Caco-2 (cell line): Measurements from ENCODE around the gene CPEB1. TPM values are rescaled to one million over a fixed set of nuclear protein-coding genes. Genes with fewer than 3 reads are reported as not detected.

Experiments
- BruUV-seq: library from RNA; stranded (reverse); fragments of 400-500 nt; replicated peaks from 2 replicates; lab custom pipeline; 2021; lab: Mats Ljungman, UMichigan
- CTCF ChIA-PET: fragments of 300-600 bp; sonication (Branson Sonifier 250); formaldehyde crosslinking; loops from one replicate; lab custom pipeline; 2022; ENCODE audit warnings: antibody characterized with exemption; lab: Charles Lee
- POLR2A ChIA-PET: fragments of 300-600 bp; sonication (Branson Sonifier 250); formaldehyde crosslinking; loops from one replicate; lab custom pipeline; 2022; ENCODE audit warnings: antibody characterized with exemption; lab: Charles Lee
- DNase-seq, 2 experiments: peaks; one replicate each; pipeline versions ENCODE4 v3.0.0 to v3.0.0-alpha.2; 2020 to 2022
- H3K27me3 ChIP-seq: replicated peaks from 2 replicates; pipeline ENCODE4 v1.6.0; 2011; ENCODE audit warnings: low read length; ENCODE audit not compliant: control insufficient read depth, insufficient read depth
- H3K36me3 ChIP-seq: 2 replicates; pipeline ENCODE4 v1.5.1; 2011; ENCODE audit warnings: low read length; ENCODE audit not compliant: control insufficient read depth, insufficient read depth
- H3K4me1 ChIP-seq: fragments of 250-450 bp; sonication (Bioruptor Pico); 2 replicates; pipeline ENCODE4 v1.5.1; 2020; ENCODE audit warnings: mild to moderate bottlenecking
- H3K4me3 ChIP-seq: 2 replicates; pipeline ENCODE4 v1.5.1; 2011; ENCODE audit warnings: low read depth, mild to moderate bottlenecking, control low read depth, low read length
- H3K9me3 ChIP-seq: fragments of 250-450 bp; sonication (Bioruptor Pico); 2 replicates; pipeline ENCODE4 v1.5.1; 2020; ENCODE audit warnings: mild to moderate bottlenecking, moderate library complexity
- H3K27ac Mint-ChIP-seq: one replicate; pipeline ENCODE4 v1.8.0; 2022; ENCODE audit warnings: mixed read lengths; ENCODE audit not compliant: unreplicated experiment
- H3K27me3 Mint-ChIP-seq: one replicate; pipeline ENCODE4 v1.8.0; 2022; ENCODE audit warnings: mixed read lengths; ENCODE audit not compliant: insufficient read depth, unreplicated experiment
- H3K36me3 Mint-ChIP-seq: one replicate; pipeline ENCODE4 v1.8.0; 2022; ENCODE audit warnings: mild to moderate bottlenecking, mixed read lengths; ENCODE audit not compliant: insufficient read depth, unreplicated experiment
- H3K4me1 Mint-ChIP-seq: one replicate; pipeline ENCODE4 v1.8.0; 2022; ENCODE audit warnings: low read depth, mixed read lengths; ENCODE audit not compliant: unreplicated experiment
- H3K4me3 Mint-ChIP-seq: one replicate; pipeline ENCODE4 v1.8.0; 2022; ENCODE audit warnings: mild to moderate bottlenecking, moderate library complexity, mixed read lengths; ENCODE audit not compliant: unreplicated experiment
- H3K9me3 Mint-ChIP-seq: one replicate; pipeline ENCODE4 v1.8.0; 2022; ENCODE audit warnings: mixed read lengths; ENCODE audit not compliant: unreplicated experiment
- CTCF ChIP-seq, 2 experiments: fragments of 200-600 bp in 1 of 2; IDR thresholded peaks; 1 replicate in 1 of 2; 2 replicates in 1 of 2; pipeline versions ENCODE4 v1.5.1 to v1.8.0; 2011 to 2022; ENCODE audit warnings: antibody characterized with exemption in 1 of 2, control low read depth in 1 of 2, inconsistent platforms in 1 of 2, low read depth in 1 of 2, low read length in 1 of 2, mild to moderate bottlenecking in 1 of 2, moderate library complexity in 1 of 2; ENCODE audit not compliant: insufficient read depth in 1 of 2, severe bottlenecking in 1 of 2, unreplicated experiment in 1 of 2
- intact Hi-C: fragments of 100-400 bp; cut with micrococcal nuclease; formaldehyde crosslinking; loops from one replicate; pipeline ENCODE4 v1.10.0; 2022; ENCODE audit not compliant: unreplicated experiment
- total RNA-seq: library from RNA; stranded (reverse); gene quantifications from 2 replicates; pipeline ENCODE4 v1.2.3, GENCODE V29; 2022

Gene CPEB1
- total RNA-seq, 1 experiment from 2014 or later, result 0.82 TPM

- peaks cover 12% of the 10 kb centered on the region for H3K27me3 Mint-ChIP-seq
- no peak overlapping the region for H3K27ac Mint-ChIP-seq
- ChIA-PET CTCF (no interaction called here), POLR2A (no interaction called here)
- H3K4me3 Mint-ChIP-seq, result no peak overlapping the region
- no peaks in the 10 kb centered on the region for H3K4me1 Mint-ChIP-seq
- no peaks in the 10 kb centered on the region for H3K36me3 ChIP-seq
- H3K4me3 ChIP-seq, result no peak overlapping the region
- intact Hi-C loops, result no loop called here
- no peaks in the 10 kb centered on the region for H3K9me3 Mint-ChIP-seq
- no peaks in the 10 kb centered on the region for H3K27me3 ChIP-seq
- no peaks in the 10 kb centered on the region for H3K4me1 ChIP-seq
- no peak for DNase-seq
- no peaks in the 10 kb centered on the region for H3K36me3 Mint-ChIP-seq
- TF ChIP-seq CTCF (IDR thresholded peaks at IDR 0.05; ENCODE audit: insufficient read depth in 1 of 2, low read depth in 1 of 2, low read length in 1 of 2, severe bottlenecking in 1 of 2, unreplicated experiment in 1 of 2), result no peak
- H3K9me3 ChIP-seq, result no peaks in the 10 kb centered on the region
- BruUV-seq, result no TSS peak
Observed at GRCh38 chr15:82689147-82689546, 42.0 kb upstream of the CPEB1 start.

DNA sequence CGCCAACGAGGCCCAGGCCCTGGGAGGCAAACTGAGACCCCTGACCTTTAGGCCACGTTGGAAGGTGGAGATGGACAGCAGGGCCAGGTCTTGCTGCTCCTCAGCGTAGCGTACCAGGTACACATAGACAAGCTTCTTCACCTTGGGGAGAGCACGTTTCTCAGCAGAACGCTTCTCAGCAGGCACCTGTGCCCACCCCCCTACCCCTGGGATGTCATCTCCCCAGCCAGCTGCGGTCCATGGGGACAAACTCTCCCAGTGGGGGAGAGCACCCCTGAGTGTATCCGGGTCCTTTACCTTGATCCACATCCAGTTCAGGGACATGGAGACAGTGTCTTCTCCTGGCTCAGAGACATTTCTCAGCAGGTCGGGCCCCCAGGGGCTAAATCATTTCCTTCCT is 41.5 kb upstream of the CPEB1 start:
- POLR2A ChIA-PET, result no interaction called here
- no peaks in the 10 kb centered on the region for H3K9me3 Mint-ChIP-seq
- BruUV-seq, result no TSS peak
- H3K4me3 ChIP-seq, result no peak overlapping the region
- no peaks in the 10 kb centered on the region for H3K9me3 ChIP-seq
- H3K4me3 Mint-ChIP-seq, result no peak overlapping the region
- H3K4me1 Mint-ChIP-seq, result no peaks in the 10 kb centered on the region
- no peak for TF ChIP-seq CTCF (IDR thresholded peaks at IDR 0.05; ENCODE audit: insufficient read depth in 1 of 2, low read depth in 1 of 2, low read length in 1 of 2, severe bottlenecking in 1 of 2, unreplicated experiment in 1 of 2)
- H3K4me1 ChIP-seq, result no peaks in the 10 kb centered on the region
- H3K27ac Mint-ChIP-seq, result no peak overlapping the region
- DNase-seq, result no peak
- H3K36me3 ChIP-seq, result no peaks in the 10 kb centered on the region
- peaks cover 12% of the 10 kb centered on the region for H3K27me3 Mint-ChIP-seq
- no peaks in the 10 kb centered on the region for H3K27me3 ChIP-seq
- CTCF ChIA-PET, result no interaction called here
- intact Hi-C loops, result no loop called here
- H3K36me3 Mint-ChIP-seq, result no peaks in the 10 kb centered on the region

GRCh38 chr15:82681371-82681770 is 34.2 kb upstream of the CPEB1 start:
- Mint-ChIP-seq H3K4me3 (no peak overlapping the region), H3K36me3 (no peaks in the 10 kb centered on the region), H3K4me1 (no peaks in the 10 kb centered on the region), H3K27ac (no peak overlapping the region), H3K9me3 (no peaks in the 10 kb centered on the region), H3K27me3 (peaks cover 14% of the 10 kb centered on the region)
- no peak for TF ChIP-seq CTCF (IDR thresholded peaks at IDR 0.05; ENCODE audit: insufficient read depth in 1 of 2, low read depth in 1 of 2, low read length in 1 of 2, severe bottlenecking in 1 of 2, unreplicated experiment in 1 of 2)
- Histone ChIP-seq H3K27me3 (no peaks in the 10 kb centered on the region), H3K4me3 (no peak overlapping the region), H3K4me1 (no peaks in the 10 kb centered on the region), H3K36me3 (no peaks in the 10 kb centered on the region), H3K9me3 (no peaks in the 10 kb centered on the region)
- ChIA-PET POLR2A (no interaction called here), CTCF (no interaction called here)
- intact Hi-C loops, result no loop called here
- DNase-seq, result no peak
- no TSS peak for BruUV-seq
